NOMO-1 treated with DMSO at 0.1 percent for 48 hours (cell line): ENCODE data around the gene NFKBIA.
"Not testable (repeated sequence)": the region's sequence is repeated elsewhere in the genome, so short reads cannot be mapped to it uniquely, and the experiment has no call there.

ENCODE experiments used
- DNase-seq: peaks from one replicate; lab custom pipeline; 2025; ENCODE audit not compliant: unreplicated experiment; lab: John Stamatoyannopoulos, UW

The NFKBIA gene

DNA sequence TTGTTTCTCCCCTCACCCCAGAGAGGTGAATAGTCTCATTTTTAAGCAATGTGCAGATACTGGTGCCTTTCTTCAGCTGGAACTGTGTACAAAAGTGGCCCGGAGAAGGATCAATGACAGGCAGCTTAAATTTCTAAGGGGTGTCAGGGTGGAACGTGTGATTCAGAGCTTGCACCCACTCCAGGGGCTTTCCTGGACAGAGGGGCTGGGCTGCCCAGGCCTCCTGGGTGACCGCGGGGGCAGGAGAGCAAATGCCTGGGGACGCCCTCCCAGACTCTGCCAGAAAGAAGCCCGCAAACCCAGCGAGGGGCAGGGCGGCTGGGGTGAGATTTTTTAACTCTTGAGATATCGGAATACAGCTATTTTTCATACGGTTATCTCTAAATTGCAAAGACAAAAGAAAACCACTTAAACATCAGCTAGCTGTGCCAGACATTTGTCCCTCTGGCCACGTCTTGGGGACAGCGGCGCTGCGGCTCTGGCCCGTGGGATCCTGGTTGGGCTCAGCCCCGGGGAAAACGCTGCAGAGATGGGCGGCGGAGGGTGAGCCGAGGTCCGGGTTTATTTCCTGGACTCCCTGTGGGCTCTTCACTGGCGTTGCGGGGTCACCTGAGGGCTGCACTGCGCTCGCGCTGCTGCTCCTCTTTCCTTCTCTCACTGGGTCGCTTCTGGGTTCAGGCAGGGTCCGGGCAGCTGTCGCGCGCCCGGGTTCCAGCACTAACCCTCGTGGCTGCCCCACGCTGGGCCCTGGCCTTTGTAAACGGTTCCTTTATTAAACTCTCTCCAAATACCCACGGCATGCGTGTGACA is 35.8 kb downstream of the NFKBIA start:
- no peak for DNase-seq

DNA sequence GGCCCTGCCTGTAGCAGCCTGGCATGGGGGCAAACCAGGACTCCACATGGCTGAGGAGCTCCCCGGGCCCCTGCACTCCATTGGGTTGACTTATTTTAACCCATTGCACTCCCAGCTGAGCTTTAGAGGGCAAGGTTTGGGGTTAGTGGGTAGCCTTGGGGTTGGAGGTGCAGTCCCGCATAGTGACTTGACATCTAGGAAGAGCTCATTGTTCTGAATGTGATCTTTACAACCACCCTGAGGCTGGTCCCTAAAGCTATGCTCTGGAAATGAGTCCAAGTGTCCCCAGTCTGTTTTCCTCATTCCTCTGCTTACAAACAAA is 36.4 kb downstream of the NFKBIA start:
- DNase-seq, result no peak

GRCh38 chr14:35367056-35367372 is 37.5 kb downstream of the NFKBIA start:
- no peak for DNase-seq

DNA sequence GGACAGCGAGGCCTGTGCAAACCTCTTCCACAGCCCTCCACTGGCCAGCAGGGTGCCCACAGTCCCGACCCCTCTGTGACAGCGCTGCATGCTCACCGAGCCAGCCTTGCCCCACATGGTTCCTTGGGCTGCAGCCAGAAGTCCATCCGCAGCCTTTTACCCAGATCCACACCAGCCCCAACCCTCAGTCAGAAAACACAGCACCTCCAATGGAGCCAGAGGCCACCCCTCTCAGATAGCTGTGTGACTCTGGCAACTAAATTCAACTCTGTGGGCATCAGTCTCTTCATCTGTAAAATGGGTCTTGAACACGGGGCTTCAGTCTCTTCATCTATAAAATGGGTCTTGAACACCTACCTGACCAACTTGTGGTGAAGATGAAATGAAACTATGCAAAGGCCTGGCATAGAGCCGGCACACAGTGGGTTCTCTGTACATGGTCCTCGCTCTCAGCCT is 38.0 kb downstream of the NFKBIA start:
- no peak for DNase-seq

DNA sequence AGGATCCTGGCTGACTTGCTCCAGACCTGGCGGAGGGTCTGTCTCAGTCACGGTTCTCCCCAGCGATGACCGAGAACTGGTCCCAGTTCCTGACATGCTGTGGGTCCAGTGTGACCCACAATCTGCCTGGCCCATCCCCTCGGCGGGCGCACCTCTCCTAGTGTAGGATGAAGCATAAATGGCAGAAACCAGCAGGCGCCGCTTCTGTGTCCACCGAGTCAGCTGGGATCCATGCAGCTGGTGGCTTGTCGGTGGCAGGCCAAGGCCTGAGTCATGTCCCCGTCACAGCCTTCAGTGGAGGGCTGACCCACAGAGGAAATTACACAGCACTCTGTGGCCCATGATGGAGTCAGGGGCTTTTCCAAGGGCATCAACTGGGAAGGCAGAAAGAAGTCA is 38.5 kb downstream of the NFKBIA start:
- DNase-seq, result no peak

GRCh38 chr14:35365130-35366055 is 39.2 kb downstream of the NFKBIA start:
- DNase-seq, result peak; percentile 72

DNA sequence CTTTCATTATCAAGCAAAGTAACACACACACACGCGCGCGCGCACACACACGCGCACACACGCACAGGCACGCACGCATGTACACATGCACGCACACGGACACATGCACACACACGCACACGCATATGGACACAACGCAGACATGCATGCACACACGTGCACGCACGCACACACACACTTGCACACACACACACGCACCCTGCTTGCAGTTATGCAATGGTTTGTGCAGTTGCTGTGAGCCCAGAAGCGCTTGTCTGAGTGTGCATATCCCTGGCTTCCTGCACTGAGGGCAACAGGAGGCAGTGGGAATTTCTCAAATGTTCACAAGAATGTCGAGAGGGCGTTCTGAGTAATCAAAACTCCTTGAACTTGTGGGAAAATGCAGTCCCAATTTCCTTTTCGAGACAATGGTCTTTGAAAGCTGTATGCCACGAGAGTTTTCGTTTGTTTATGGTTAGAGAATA is 41.6 kb downstream of the NFKBIA start:
- no peak for DNase-seq

GRCh38 chr14:35362450-35362849 is 42.1 kb downstream of the NFKBIA start:
- no peak for DNase-seq

GRCh38 chr14:35361141-35361480 is 43.4 kb downstream of the NFKBIA start:
- DNase-seq, result no peak

DNA sequence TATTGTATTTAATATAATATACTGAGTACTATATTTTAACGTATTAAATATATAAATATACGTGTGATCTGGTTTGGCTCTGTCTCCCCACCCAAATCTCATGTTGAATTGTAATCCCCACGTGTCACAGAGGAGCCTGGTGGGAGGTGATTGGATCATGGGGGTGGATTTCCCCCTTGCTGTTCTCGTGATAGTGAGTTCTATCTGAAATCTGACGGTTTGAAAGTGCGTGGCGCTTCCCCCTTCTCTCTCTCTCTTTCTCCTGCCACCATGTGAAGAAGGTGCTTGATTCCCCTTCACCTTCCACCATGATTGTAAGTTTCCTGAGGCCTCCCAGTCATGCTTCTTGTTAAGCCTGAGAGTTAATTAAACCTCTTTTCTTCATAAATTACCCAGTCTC is 44.9 kb downstream of the NFKBIA start:
- not testable (repeated sequence) for DNase-seq

DNA sequence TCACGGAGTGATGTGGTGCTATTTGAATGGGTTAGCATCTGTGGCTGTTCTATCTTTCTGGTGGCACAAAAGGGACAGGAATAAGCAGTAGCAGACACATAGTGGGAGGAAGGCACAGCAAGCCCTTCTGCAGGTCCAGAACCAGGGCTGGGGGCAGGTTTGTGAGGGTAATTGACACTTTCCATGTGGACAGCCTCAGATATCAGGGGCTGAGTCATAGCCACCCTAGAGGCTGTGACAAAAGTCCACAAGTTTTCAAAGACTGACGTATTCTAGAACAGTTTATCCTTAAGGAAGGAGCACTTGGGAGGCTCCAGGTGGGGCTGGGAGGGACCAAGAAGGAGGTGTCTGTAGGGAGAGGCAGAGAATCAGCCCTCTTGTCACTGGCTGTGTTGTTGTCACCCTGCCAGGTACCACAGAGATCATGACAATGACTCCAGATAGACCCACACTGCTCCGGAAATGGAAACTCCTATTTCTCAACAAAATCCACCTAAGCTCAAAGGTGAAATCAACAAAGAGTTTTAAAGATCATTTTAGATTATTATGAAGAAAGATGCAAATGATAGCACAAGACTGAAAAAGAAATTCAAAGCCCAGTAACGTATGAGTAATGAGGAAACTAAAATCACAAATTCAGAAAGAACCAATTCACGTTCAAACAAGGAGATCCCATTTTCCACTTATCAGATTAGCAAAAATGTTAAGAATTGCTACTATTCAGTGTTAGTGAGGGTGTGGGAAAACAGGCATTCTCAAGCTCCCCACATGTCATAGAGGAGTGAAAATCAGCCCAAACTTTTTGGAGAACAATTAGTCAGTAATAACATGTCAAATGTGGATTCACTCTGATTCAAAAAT is 48.3 kb downstream of the NFKBIA start:
- DNase-seq, result no peak

DNA sequence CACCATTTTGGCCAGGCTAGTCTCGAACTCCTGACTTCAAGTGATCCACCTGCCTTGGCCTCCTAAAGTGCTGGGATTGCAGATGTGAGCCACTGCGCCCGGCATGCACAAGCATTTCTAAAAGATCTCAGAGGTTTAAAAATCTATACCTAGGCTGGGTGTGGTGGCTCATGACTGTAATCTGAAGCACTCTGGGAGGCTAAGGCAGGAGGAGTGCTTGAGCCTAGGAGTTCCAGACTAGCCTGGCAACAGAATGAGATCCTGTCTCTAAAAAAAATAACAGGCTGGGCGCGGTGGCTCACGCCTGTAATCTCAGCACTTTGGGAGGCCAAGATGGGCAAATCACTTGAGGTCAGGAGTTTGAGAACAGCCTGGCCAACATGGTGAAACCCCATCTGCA is 49.3 kb downstream of the NFKBIA start:
- not testable (repeated sequence) for DNase-seq

- no peak for DNase-seq
These were observed 51.0 kb downstream of the NFKBIA start for GRCh38 chr14:35353409-35354172.

GRCh38 chr14:35352274-35353233 is 52.0 kb downstream of the NFKBIA start:
- peak; percentile 20 for DNase-seq

- no peak for DNase-seq
These were observed 52.7 kb downstream of the NFKBIA start for GRCh38 chr14:35351897-35352273.
